GM18519 (cell line): ENCODE measurements around the gene SUN2.

Experiments used
- ATAC-seq: cut with Tn5 transposase; IDR thresholded peaks from one replicate; pipeline ENCODE4 v1.9.1; 2021; ENCODE audit warnings: mild to moderate bottlenecking, moderate library complexity; ENCODE audit not compliant: unreplicated experiment, low FRiP score

The SUN2 gene

GRCh38 chr22:38718414-38718813, 37.4 kb downstream of the SUN2 start:
- ATAC-seq = no peak

GRCh38 chr22:38717244-38717643, 38.6 kb downstream of the SUN2 start:
- no peak for ATAC-seq

GRCh38 chr22:38716826-38717225, 39.0 kb downstream of the SUN2 start:
- ATAC-seq = no peak

GRCh38 chr22:38716271-38716670, 39.5 kb downstream of the SUN2 start:
- no peak for ATAC-seq

GRCh38 chr22:38715852-38716251, 39.9 kb downstream of the SUN2 start:
- no peak for ATAC-seq

- ATAC-seq = no peak
Measured at GRCh38 chr22:38715176-38715764, 40.5 kb downstream of the SUN2 start.

- ATAC-seq = no peak
Measured at GRCh38 chr22:38713921-38714320, 41.9 kb downstream of the SUN2 start.

- no peak for ATAC-seq
Measured at GRCh38 chr22:38712486-38713207, 43.2 kb downstream of the SUN2 start.

- no peak for ATAC-seq
Measured at GRCh38 chr22:38710866-38711265, 44.9 kb downstream of the SUN2 start.

GRCh38 chr22:38710351-38710750, 45.4 kb downstream of the SUN2 start:
- no peak for ATAC-seq

- ATAC-seq = no peak
Measured at GRCh38 chr22:38709306-38709705, 46.5 kb downstream of the SUN2 start.

GRCh38 chr22:38707984-38708383, 47.8 kb downstream of the SUN2 start:
- no peak for ATAC-seq

GRCh38 chr22:38707346-38707745, 48.5 kb downstream of the SUN2 start:
- no peak for ATAC-seq

- no peak for ATAC-seq
Measured at GRCh38 chr22:38706901-38707195, 49.0 kb downstream of the SUN2 start.

GRCh38 chr22:38706101-38706900, 49.5 kb downstream of the SUN2 start:
- peak; percentile 0 for ATAC-seq

GRCh38 chr22:38705235-38706100, 50.3 kb downstream of the SUN2 start, which contains the start of gene GTPBP1:
Gene GTPBP1, plus strand, starts transcription at chr22:38705944. Its CDS starts 12 bp downstream, at chr22:38705956.
- peak; percentile 50 for ATAC-seq

GRCh38 chr22:38704654-38705234, 51.1 kb downstream of the SUN2 start:
- no peak for ATAC-seq

- ATAC-seq = peak; percentile 24
Measured at GRCh38 chr22:38700789-38701628, 54.8 kb downstream of the SUN2 start, which contains the start of gene JOSD1. Gene JOSD1, minus strand, starts transcription at chr22:38700943. Its CDS starts 956 bp downstream, at chr22:38699987.

GRCh38 chr22:38700270-38700788, 55.5 kb downstream of the SUN2 start:
- no peak for ATAC-seq
